IMR-90 (cell line): ENCODE measurements around the gene LGALS12. TPM values are rescaled to one million over a fixed set of nuclear protein-coding genes. Genes with fewer than 3 reads are reported as not detected.

ENCODE experiments used
- ATAC-seq: fragments of 200-7000 bp; cut with Tn5 transposase; 2 replicates; pipeline ENCODE4 v1.9.1; 2020; ENCODE audit warnings: low read depth, mild to moderate bottlenecking, moderate library complexity
- BruUV-seq: library from RNA; stranded (reverse); fragments of 400-500 nt; replicated peaks from 2 replicates; lab custom pipeline; 2021; lab: Mats Ljungman, UMichigan
- CTCF ChIA-PET: fragments of 300-600 bp; formaldehyde crosslinking; extraction: SDS; loops from one replicate; lab custom pipeline; 2021; ENCODE audit warnings: antibody characterized with exemption; lab: Yijun Ruan, JAX
- POLR2A ChIA-PET: fragments of 300-600 bp; sonication (Branson Sonifier 250); formaldehyde crosslinking; loops from one replicate; lab custom pipeline; 2022; ENCODE audit warnings: antibody characterized with exemption; ENCODE audit not compliant: unreplicated experiment; lab: Charles Lee
- DNase-seq: peaks from one replicate; pipeline ENCODE4 v3.0.0; 2013
- H2AFZ ChIP-seq: replicated peaks from 2 replicates; pipeline ENCODE3; 2013; ENCODE audit warnings: low read length, mild to moderate bottlenecking; ENCODE audit not compliant: poor library complexity
- H2AK5ac ChIP-seq: 2 replicates; pipeline ENCODE4 v1.6.1; 2013; ENCODE audit warnings: low read depth, low read length, inconsistent platforms
- H2AK9ac ChIP-seq: replicated peaks from 2 replicates; pipeline ENCODE3; 2013; ENCODE audit warnings: mild to moderate bottlenecking, low read depth, low read length, moderate library complexity; ENCODE audit not compliant: poor library complexity
- H2BK120ac ChIP-seq: 2 replicates; pipeline ENCODE4 v1.6.1; 2013; ENCODE audit warnings: low read depth, low read length, inconsistent platforms
- H2BK15ac ChIP-seq: 3 replicates; pipeline ENCODE4 v1.6.1; 2013; ENCODE audit warnings: low read depth, low read length, inconsistent platforms
- H2BK20ac ChIP-seq: 2 replicates; pipeline ENCODE4 v1.6.1; 2013; ENCODE audit warnings: low read depth, mild to moderate bottlenecking, inconsistent platforms, low read length, moderate library complexity
- H2BK5ac ChIP-seq: 2 replicates; pipeline ENCODE4 v1.6.1; 2013; ENCODE audit warnings: mild to moderate bottlenecking, low read depth, low read length, inconsistent platforms; ENCODE audit not compliant: poor library complexity, severe bottlenecking
- H3K14ac ChIP-seq: replicated peaks from 2 replicates; pipeline ENCODE4 v1.6.1; 2013; ENCODE audit warnings: low read depth, low read length, inconsistent platforms
- H3K18ac ChIP-seq: 2 replicates; pipeline ENCODE4 v1.6.1; 2013; ENCODE audit warnings: low read depth, low read length, control low read depth
- H3K23ac ChIP-seq: 2 replicates; pipeline ENCODE4 v1.6.1; 2013; ENCODE audit warnings: low read depth, low read length, inconsistent platforms
- H3K27ac ChIP-seq: 2 replicates; pipeline ENCODE4 v1.5.1; 2013; ENCODE audit warnings: mild to moderate bottlenecking, control low read depth, low read length; ENCODE audit not compliant: insufficient read depth
- H3K27me3 ChIP-seq: 2 replicates; pipeline ENCODE4 v1.6.1; 2013; ENCODE audit warnings: low read length; ENCODE audit not compliant: control insufficient read depth, insufficient read depth
- H3K36me3 ChIP-seq: 2 replicates; pipeline ENCODE4 v1.6.1; 2013; ENCODE audit warnings: low read length, mixed read lengths; ENCODE audit not compliant: control insufficient read depth, insufficient read depth
- H3K4ac ChIP-seq: 2 replicates; pipeline ENCODE4 v1.6.1; 2013; ENCODE audit warnings: low read depth, low read length, inconsistent platforms
- H3K4me1 ChIP-seq: 2 replicates; pipeline ENCODE4 v1.6.1; 2013; ENCODE audit warnings: low read length, mixed read lengths; ENCODE audit not compliant: control insufficient read depth, insufficient read depth
- H3K4me2 ChIP-seq: 2 replicates; pipeline ENCODE4 v1.6.1; 2013; ENCODE audit warnings: low read depth, mild to moderate bottlenecking, control low read depth, low read length, moderate library complexity
- H3K4me3 ChIP-seq: 2 replicates; pipeline ENCODE4 v1.5.1; 2013; ENCODE audit warnings: low read depth, mild to moderate bottlenecking, control low read depth, low read length, moderate library complexity; ENCODE audit not compliant: insufficient read depth
- H3K56ac ChIP-seq: 2 replicates; pipeline ENCODE4 v1.6.1; 2013; ENCODE audit warnings: low read length, inconsistent platforms; ENCODE audit not compliant: insufficient read depth; ENCODE audit errors: extremely low read depth
- H3K79me1 ChIP-seq, 2 experiments: 2 replicates each; pipeline ENCODE4 v1.6.1; 2013; ENCODE audit warnings: low read length in 2 of 2, inconsistent platforms in 1 of 2, low read depth in 1 of 2
- H3K9ac ChIP-seq: 2 replicates; pipeline ENCODE4 v1.6.1; 2013; ENCODE audit warnings: low read depth, low read length, control low read depth
- H3K9me1 ChIP-seq: 2 replicates; pipeline ENCODE4 v1.6.1; 2013; ENCODE audit warnings: low read length, inconsistent platforms; ENCODE audit not compliant: insufficient read depth
- H3K9me3 ChIP-seq: 2 replicates; pipeline ENCODE4 v1.6.1; 2013; ENCODE audit warnings: low read length; ENCODE audit not compliant: control insufficient read depth, insufficient read depth
- H4K20me1 ChIP-seq: 2 replicates; pipeline ENCODE4 v1.6.1; 2013; ENCODE audit warnings: low read length, inconsistent platforms; ENCODE audit not compliant: insufficient read depth
- H4K5ac ChIP-seq: 2 replicates; pipeline ENCODE4 v1.6.1; 2013; ENCODE audit warnings: mild to moderate bottlenecking, low read depth, low read length, control low read depth
- H4K8ac ChIP-seq, 2 experiments: 2 replicates each; pipeline ENCODE4 v1.6.1; 2013; ENCODE audit warnings: low read depth in 2 of 2, low read length in 2 of 2, control low read depth in 1 of 2, inconsistent platforms in 1 of 2
- H4K91ac ChIP-seq: 2 replicates; pipeline ENCODE4 v1.6.1; 2013; ENCODE audit warnings: low read depth, low read length, inconsistent platforms; ENCODE audit not compliant: insufficient read depth
- BHLHE40 ChIP-seq: fragments of 150-350 bp; IDR thresholded peaks from 2 replicates; pipeline ENCODE4 v1.6.1; 2016; ENCODE audit warnings: mild to moderate bottlenecking, low read depth, low read length
- CEBPB ChIP-seq: IDR thresholded peaks from 2 replicates; pipeline ENCODE4 v1.6.1; 2012; ENCODE audit warnings: low read depth, low read length, improper control_type of control experiment
- MAZ ChIP-seq: IDR thresholded peaks from 2 replicates; pipeline ENCODE4 v1.6.1; 2012; ENCODE audit warnings: low read depth, mild to moderate bottlenecking, low read length, improper control_type of control experiment, moderate library complexity, borderline replicate concordance
- RAD21 ChIP-seq: IDR thresholded peaks from 2 replicates; pipeline ENCODE4 v1.6.1; 2012; ENCODE audit warnings: low read length, improper control_type of control experiment
- SMC3 ChIP-seq: fragments of 150-350 bp; IDR thresholded peaks from 2 replicates; pipeline ENCODE4 v1.6.1; 2016; ENCODE audit warnings: low read depth, mild to moderate bottlenecking, antibody characterized with exemption, low read length, moderate library complexity
- WGBS, 2 experiments: methylation state at CpG; one replicate each; pipeline versions ENCODE4 v1.1.5 to v1.1.7; 2013; ENCODE audit warnings: missing lambda C conversion rate in 2 of 2; ENCODE audit not compliant: insufficient read length in 1 of 2; ENCODE audit errors: extremely low coverage in 2 of 2; 5-methylcytosine and 5-hydroxymethylcytosine counted together
- dilution Hi-C: fragments of 300-500 bp; cut with HindIII; formaldehyde crosslinking; loops from one replicate; pipeline ENCODE4 v1.14.3; 2018; ENCODE audit warnings: low sequenced_read_pairs; ENCODE audit not compliant: unreplicated experiment
- in situ Hi-C: fragments of 300-500 bp; cut with MboI; formaldehyde crosslinking; loops from 3 replicates; pipeline ENCODE4 v1.14.3; 2019; ENCODE audit warnings: low sequenced_read_pairs, inconsistent platforms, mixed read lengths
- intact Hi-C: fragments of 100-400 bp; cut with micrococcal nuclease; formaldehyde crosslinking; loops from 2 replicates; pipeline ENCODE4 v1.10.0; 2022
- polyA plus RNA-seq, 3 experiments: library from polyadenylated mRNA; depleted of rRNA; stranded (reverse); fragments of >200 nt; gene quantifications; 2 replicates each; pipeline ENCODE4 v1.2.3, GENCODE V29; 2012; ENCODE audit warnings: low replicate concordance in 1 of 3
- total RNA-seq: library from RNA; depleted of rRNA; stranded (reverse); fragments of >200 nt; gene quantifications from 2 replicates; pipeline ENCODE4 v1.2.3, GENCODE V29; 2012
- TF ChIP-seq, protein P1 (sequence below): fragments of 150-350 bp; IDR thresholded peaks from 2 replicates; pipeline ENCODE4 v1.6.1; 2016; ENCODE audit warnings: low read depth, mild to moderate bottlenecking, low read length, moderate library complexity, borderline replicate concordance
- TF ChIP-seq, protein P2 (sequence below): fragments of 150-350 bp; IDR thresholded peaks from 2 replicates; pipeline ENCODE4 v1.6.1; 2017; ENCODE audit warnings: mild to moderate bottlenecking, antibody characterized with exemption, low read length, low read depth
- TF ChIP-seq, protein P3 (sequence below): conservative IDR thresholded peaks from 2 replicates; pipeline ENCODE4 v1.5.1; 2012; ENCODE audit warnings: mild to moderate bottlenecking, low read depth, low read length, improper control_type of control experiment

LGALS12 gene
- total and polyA plus RNA-seq, 2 of the 4 experiments (the other 2 are of a cell fraction): not detected

DNA sequence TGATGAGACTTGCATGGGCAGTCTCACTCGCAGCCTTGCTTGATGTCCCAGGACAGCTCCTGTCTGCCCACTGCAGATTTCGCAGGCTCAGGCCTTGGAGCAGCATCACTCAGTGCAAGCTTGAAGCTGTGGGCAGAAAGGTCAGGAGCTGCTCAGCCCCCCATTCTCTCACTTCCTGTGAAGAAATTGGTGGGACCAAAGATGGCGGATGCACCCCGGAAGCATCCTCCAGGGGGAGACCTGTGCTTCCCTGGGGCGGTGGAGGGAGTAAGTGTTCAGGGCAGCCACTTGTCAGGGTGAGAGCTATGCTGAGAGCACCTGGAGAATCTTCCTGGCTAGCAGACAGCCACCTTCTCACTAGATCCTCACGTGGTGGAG lies 46.0 kb downstream of the LGALS12 start:
- no peak overlapping the region for H4K5ac ChIP-seq
- no peak for ATAC-seq
- peaks cover 22% of the 10 kb centered on the region for H3K27me3 ChIP-seq
- no peaks in the 10 kb centered on the region for H3K4me1 ChIP-seq
- BruUV-seq: no TSS peak
- no peak overlapping the region for H2AFZ ChIP-seq
- H4K8ac ChIP-seq: no peak overlapping the region
- H3K4me3 ChIP-seq: no peak overlapping the region
- H2AK9ac ChIP-seq: no peak overlapping the region
- 86% methylated on average over 1 of the region's 6 CpGs; no CpG with 5 or more reads in 1 of the 2 experiments for WGBS, 2 experiments
- no peak overlapping the region for H2AK5ac ChIP-seq
- intact Hi-C loops (no loop called here), dilution Hi-C loops (no loop called here), in situ Hi-C loops (no loop called here)
- no peak overlapping the region for H2BK15ac ChIP-seq
- no peak overlapping the region for H3K14ac ChIP-seq
- H3K23ac ChIP-seq: no peak overlapping the region
- no peaks in the 10 kb centered on the region for H4K20me1 ChIP-seq
- no peak overlapping the region for H2BK120ac ChIP-seq
- H2BK5ac ChIP-seq: no peak overlapping the region
- H3K36me3 ChIP-seq: no peaks in the 10 kb centered on the region
- ChIA-PET CTCF (no interaction called here), POLR2A (no interaction called here)
- H3K79me1 ChIP-seq: no peaks in the 10 kb centered on the region
- no peak overlapping the region for H3K9ac ChIP-seq
- no peak overlapping the region for H3K4me2 ChIP-seq
- no peak overlapping the region for H2BK20ac ChIP-seq
- H3K56ac ChIP-seq: no peak overlapping the region
- no peaks in the 10 kb centered on the region for H3K9me3 ChIP-seq
- no peak overlapping the region for H4K91ac ChIP-seq
- no peak overlapping the region for H3K18ac ChIP-seq
- no peak overlapping the region for H3K27ac ChIP-seq
- H3K4ac ChIP-seq: no peak overlapping the region
- no peaks in the 10 kb centered on the region for H3K9me1 ChIP-seq
- DNase-seq: no peak
- TF ChIP-seq, protein P1, sequence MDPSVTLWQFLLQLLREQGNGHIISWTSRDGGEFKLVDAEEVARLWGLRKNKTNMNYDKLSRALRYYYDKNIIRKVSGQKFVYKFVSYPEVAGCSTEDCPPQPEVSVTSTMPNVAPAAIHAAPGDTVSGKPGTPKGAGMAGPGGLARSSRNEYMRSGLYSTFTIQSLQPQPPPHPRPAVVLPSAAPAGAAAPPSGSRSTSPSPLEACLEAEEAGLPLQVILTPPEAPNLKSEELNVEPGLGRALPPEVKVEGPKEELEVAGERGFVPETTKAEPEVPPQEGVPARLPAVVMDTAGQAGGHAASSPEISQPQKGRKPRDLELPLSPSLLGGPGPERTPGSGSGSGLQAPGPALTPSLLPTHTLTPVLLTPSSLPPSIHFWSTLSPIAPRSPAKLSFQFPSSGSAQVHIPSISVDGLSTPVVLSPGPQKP: no peak
- no peak for TF ChIP-seq SMC3
- TF ChIP-seq MAZ: no peak
- TF ChIP-seq BHLHE40: no peak
- TF ChIP-seq CEBPB: no peak
- no peak for TF ChIP-seq RAD21
- TF ChIP-seq, protein P2, sequence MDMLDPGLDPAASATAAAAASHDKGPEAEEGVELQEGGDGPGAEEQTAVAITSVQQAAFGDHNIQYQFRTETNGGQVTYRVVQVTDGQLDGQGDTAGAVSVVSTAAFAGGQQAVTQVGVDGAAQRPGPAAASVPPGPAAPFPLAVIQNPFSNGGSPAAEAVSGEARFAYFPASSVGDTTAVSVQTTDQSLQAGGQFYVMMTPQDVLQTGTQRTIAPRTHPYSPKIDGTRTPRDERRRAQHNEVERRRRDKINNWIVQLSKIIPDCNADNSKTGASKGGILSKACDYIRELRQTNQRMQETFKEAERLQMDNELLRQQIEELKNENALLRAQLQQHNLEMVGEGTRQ: no peak
- TF ChIP-seq, protein P3, sequence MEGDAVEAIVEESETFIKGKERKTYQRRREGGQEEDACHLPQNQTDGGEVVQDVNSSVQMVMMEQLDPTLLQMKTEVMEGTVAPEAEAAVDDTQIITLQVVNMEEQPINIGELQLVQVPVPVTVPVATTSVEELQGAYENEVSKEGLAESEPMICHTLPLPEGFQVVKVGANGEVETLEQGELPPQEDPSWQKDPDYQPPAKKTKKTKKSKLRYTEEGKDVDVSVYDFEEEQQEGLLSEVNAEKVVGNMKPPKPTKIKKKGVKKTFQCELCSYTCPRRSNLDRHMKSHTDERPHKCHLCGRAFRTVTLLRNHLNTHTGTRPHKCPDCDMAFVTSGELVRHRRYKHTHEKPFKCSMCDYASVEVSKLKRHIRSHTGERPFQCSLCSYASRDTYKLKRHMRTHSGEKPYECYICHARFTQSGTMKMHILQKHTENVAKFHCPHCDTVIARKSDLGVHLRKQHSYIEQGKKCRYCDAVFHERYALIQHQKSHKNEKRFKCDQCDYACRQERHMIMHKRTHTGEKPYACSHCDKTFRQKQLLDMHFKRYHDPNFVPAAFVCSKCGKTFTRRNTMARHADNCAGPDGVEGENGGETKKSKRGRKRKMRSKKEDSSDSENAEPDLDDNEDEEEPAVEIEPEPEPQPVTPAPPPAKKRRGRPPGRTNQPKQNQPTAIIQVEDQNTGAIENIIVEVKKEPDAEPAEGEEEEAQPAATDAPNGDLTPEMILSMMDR: no peak
